Sciatic nerve (tissue), 2 donors: ENCODE measurements around the gene CNGA4. TPM values are rescaled to one million over a fixed set of nuclear protein-coding genes. Genes with fewer than 3 reads are reported as not detected.
"Not testable (repeated sequence)": the region's sequence is repeated elsewhere in the genome, so short reads cannot be mapped to it uniquely, and the experiment has no call there.

Source experiments
- ATAC-seq: fragments of 200-7000 bp; cut with Tn5 transposase; one replicate; pipeline ENCODE4 v1.9.1; 2020; ENCODE audit warnings: mild to moderate bottlenecking, moderate library complexity
- DNase-seq: peaks from one replicate; pipeline ENCODE4 v3.0.0-alpha.2; 2020; ENCODE audit warnings: low spot score
- intact Hi-C: fragments of 100-400 bp; cut with DNase I; formaldehyde crosslinking; loops from one replicate; pipeline ENCODE4 v1.14.2; 2022
- total RNA-seq: library from RNA; stranded (reverse); fragmentation: NEBNext Ultra II Directional; extraction: Animal tissue kit (Norgen Biotek cat#: 25700); gene quantifications from one replicate; pipeline ENCODE4 v1.2.1, GENCODE V29; 2021
- donor health status: DM: no; HTN: no; CAD: no.
- donor health status: DM: no; HTN: no; CAD: no.

CNGA4 gene
- total RNA-seq, 1 donor from 2014 or later, result 0.31 TPM

GRCh38 chr11:6251120-6251733 lies 12.3 kb downstream of the CNGA4 start:
- ATAC-seq, result peak; percentile 95
- intact Hi-C loops, result loop anchor here (10.0 kb wide), 1 partner anchor 114 kb away; no protein-coding TSS in a partner anchor

GRCh38 chr11:6251990-6252473 lies 13.1 kb downstream of the CNGA4 start:
- peak; percentile 54 for DNase-seq
- peak; percentile 87 for ATAC-seq
- intact Hi-C loops, result loop anchor here (10.0 kb wide), 1 partner anchor 113 kb away; no protein-coding TSS in a partner anchor

More at GRCh38 chr11:6251120-6251733, 12.3 kb downstream of the CNGA4 start:
- DNase-seq, result peak; percentile 86

- ATAC-seq, result no peak
- DNase-seq, result no peak
- intact Hi-C loops, result loop anchor here (10.0 kb wide), 1 partner anchor 112 kb away; no protein-coding TSS in a partner anchor
These were observed 14.3 kb downstream of the CNGA4 start for GRCh38 chr11:6253197-6253596.

DNA sequence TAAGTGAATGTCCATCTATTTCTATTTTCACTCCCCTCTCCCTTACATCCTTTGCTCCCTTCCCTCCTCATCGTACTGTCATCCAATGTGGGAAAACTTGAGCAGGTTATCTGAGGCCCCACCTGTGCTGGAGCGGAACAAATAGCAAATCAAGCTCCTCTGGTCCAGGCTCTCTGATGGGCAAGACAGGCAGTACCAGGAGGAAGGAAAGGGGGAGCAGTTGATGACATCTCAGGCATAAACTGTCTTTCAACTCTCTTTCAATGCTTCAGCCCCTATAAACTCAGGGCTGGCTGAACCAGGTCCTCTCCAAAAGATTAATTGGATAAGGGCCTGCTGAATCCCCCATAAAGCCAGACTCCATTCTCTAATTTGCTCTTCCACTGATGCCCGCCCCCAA lies 19.3 kb downstream of the CNGA4 start:
- intact Hi-C loops, result loop anchor here (10.0 kb wide), 1 partner anchor 107 kb away; no protein-coding TSS in a partner anchor
- ATAC-seq (no peak), DNase-seq (no peak)

GRCh38 chr11:6258571-6259081 lies 19.7 kb downstream of the CNGA4 start:
- ATAC-seq, result peak; percentile 68
- intact Hi-C loops, result loop anchor here (10.0 kb wide), 1 partner anchor 106 kb away; no protein-coding TSS in a partner anchor

GRCh38 chr11:6260207-6260726 lies 21.4 kb downstream of the CNGA4 start:
- ATAC-seq (no peak), DNase-seq (no peak)
- intact Hi-C loops, result no loop called here

More at GRCh38 chr11:6258571-6259081, 19.7 kb downstream of the CNGA4 start:
- no peak for DNase-seq

GRCh38 chr11:6263662-6264061 lies 24.8 kb downstream of the CNGA4 start:
- intact Hi-C loops, result no loop called here
- no peak for DNase-seq
- ATAC-seq, result no peak

DNA sequence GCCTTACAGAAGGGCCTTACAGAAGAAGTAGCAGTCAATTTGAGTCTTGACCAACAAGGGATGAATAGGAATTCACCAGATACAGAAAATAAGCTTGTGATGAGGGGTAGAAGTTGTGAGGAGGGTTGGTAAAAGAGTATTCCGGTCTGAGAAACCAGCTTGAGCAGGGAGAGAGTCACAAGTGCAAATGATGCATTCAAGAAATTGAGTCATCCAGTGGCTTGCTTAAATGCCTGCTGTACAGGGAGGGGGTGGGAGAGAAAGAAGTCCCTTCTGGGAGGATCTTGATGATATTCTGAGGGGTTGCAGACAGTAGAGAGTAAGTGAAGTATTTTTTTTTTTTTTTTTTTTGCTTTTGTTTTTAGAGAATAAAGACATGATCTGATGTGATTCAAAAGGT lies 29.9 kb downstream of the CNGA4 start:
- DNase-seq, result no peak
- no peak for ATAC-seq
- intact Hi-C loops, result no loop called here

GRCh38 chr11:6269994-6270393 lies 31.1 kb downstream of the CNGA4 start:
- no peak for DNase-seq
- intact Hi-C loops, result no loop called here

GRCh38 chr11:6270584-6271246 lies 31.8 kb downstream of the CNGA4 start:
- DNase-seq (no peak), ATAC-seq (no peak)
- intact Hi-C loops, result no loop called here

More at GRCh38 chr11:6269994-6270393, 31.1 kb downstream of the CNGA4 start:
- peak; percentile 39 for ATAC-seq

- ATAC-seq, result no peak
- DNase-seq, result no peak
- intact Hi-C loops, result no loop called here
These were observed 32.7 kb downstream of the CNGA4 start for GRCh38 chr11:6271598-6271997.

DNA sequence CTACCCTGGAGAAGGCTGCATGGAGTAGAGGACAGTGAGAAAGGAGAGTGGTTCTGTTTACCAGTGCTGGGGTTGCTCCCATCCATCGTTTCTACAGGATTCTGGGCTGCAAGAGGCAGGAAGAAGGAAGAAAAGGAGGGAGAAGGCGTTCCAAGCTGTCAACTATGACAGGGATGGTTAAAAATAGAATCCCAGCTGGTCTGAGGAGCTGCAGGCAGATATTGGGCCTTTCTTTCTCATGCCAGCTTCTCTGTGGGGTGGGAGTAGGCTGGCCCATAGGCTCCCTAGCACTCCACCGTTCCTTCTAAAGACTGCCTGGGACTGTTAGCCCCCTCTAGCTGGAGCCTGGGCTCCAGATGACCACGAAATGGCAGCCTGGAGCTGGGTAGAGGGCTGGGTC lies 34.3 kb downstream of the CNGA4 start:
- no peak for DNase-seq
- ATAC-seq, result no peak
- intact Hi-C loops, result no loop called here

- ATAC-seq, intact Hi-C loops, DNase-seq: not testable (repeated sequence)
These were observed 41.9 kb downstream of the CNGA4 start for GRCh38 chr11:6280809-6281208.

GRCh38 chr11:6283453-6284023 lies 44.6 kb downstream of the CNGA4 start:
- intact Hi-C loops, result no loop called here
- DNase-seq (no peak), ATAC-seq (no peak)

GRCh38 chr11:6284250-6284649 lies 45.4 kb downstream of the CNGA4 start:
- intact Hi-C loops, result no loop called here
- ATAC-seq (no peak), DNase-seq (no peak)

GRCh38 chr11:6285019-6285418 lies 46.1 kb downstream of the CNGA4 start:
- no peak for DNase-seq
- ATAC-seq, result no peak
- intact Hi-C loops, result no loop called here
